ENCODE results near the gene FAIM.
"Not testable (repeated sequence)": the region's sequence is repeated elsewhere in the genome, so short reads cannot be mapped to it uniquely, and the experiment has no call there.

Gene FAIM

DNA sequence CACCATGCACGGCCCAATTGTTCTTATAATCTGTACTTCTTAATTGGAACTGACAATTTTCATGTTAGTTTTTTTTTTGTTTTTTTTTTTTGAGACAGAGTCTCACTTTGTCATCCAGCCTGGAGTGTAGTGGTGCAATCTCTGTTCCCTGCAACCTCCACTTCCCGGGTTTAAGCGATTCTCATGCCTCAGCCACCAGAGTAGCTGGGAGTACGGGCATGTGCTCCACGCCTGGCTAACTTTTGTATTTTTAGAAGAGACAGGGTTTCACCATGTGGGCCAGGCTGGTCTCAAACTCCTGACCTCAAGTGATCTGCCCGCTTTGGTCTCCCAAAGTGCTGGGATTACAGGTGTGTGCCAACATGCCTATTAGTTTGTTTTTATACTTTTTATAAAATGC is 72.4 kb downstream of the FAIM start:
- not testable (repeated sequence) for DNase-seq (ENCODE audit: low spot score)

DNA sequence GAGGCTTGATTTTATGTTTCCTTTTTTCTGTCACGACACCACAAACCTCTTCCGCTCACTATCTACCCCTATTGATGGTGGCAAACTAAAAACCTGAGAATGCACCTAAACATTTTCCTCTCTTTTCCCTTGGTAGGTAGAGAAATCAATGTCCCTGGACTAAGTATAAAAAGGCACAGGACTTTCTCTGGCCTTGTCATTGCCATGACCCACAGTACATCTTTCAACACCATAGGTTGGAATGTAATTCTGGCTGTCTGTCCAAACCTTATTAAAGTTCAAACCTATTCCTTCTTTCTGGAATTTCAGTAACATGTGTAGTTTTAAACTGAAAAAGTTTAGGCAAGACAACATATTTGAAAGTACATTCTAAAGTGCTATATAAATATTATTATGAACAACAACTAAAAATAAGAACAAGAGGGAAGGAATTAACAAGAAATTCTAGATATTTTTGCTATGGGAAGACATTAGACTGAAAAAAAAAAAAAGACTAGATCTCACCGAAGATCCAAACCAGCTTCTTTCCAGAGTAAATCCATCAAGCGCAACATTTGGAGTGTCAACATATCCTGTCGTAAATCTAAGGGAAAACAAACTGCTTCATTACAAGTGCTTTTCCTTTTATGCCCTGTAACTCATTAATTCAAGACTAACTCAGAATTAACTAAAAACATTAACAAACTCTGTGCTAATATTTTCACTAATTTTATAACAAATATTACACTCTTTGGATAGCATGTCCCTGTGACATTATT is 73.1 kb downstream of the FAIM start:
- DNase-seq (ENCODE audit: low spot score): no peak

DNA sequence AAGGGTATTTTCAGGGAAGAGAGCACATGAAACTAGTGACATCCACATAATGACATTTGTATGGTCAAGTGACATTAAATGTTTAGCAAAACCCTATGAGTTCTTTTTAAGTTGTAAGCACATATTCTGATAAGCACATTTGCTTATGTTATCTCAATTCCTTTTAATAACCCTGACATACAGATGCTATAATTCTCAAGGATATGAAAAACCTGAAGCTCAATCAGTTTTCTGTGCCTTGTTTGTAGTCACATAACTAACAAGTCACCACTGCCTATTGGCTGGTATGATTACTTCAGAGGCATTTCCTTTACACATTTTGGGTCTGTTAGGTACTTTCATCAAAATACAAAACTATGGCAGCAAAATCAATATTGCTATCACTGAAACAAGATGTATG is 74.1 kb downstream of the FAIM start:
- no peak for DNase-seq (ENCODE audit: low spot score)

Data from cerebellar cortex (tissue), 1 donor.